ENCODE measurements around the gene PGD.
"Not testable (repeated sequence)": the region's sequence is repeated elsewhere in the genome, so short reads cannot be mapped to it uniquely, and the experiment has no call there.

The PGD gene

GRCh38 chr1:10400013-10400412 lies 1.1 kb downstream of the PGD start:
- DNase-seq = no peak

- no peak for DNase-seq
Measured at GRCh38 chr1:10401281-10401680, 2.4 kb downstream of the PGD start.

GRCh38 chr1:10402729-10403274 lies 3.9 kb downstream of the PGD start:
- DNase-seq = no peak

- no peak for DNase-seq
Measured at GRCh38 chr1:10407201-10407600, 8.3 kb downstream of the PGD start.

GRCh38 chr1:10415211-10415930 lies 16.5 kb downstream of the PGD start:
- DNase-seq = peak; percentile 13

GRCh38 chr1:10415967-10416366 lies 17.1 kb downstream of the PGD start:
- not testable (repeated sequence) for DNase-seq

- not testable (repeated sequence) for DNase-seq
Measured at GRCh38 chr1:10418741-10419140, 19.9 kb downstream of the PGD start.

GRCh38 chr1:10419351-10419750 lies 20.5 kb downstream of the PGD start:
- DNase-seq = no peak

- DNase-seq = no peak
Measured at GRCh38 chr1:10421637-10422036, 22.8 kb downstream of the PGD start.

- DNase-seq = no peak
Measured at GRCh38 chr1:10424034-10424433, 25.2 kb downstream of the PGD start.

GRCh38 chr1:10424651-10425050 lies 25.8 kb downstream of the PGD start:
- no peak for DNase-seq

- DNase-seq = not testable (repeated sequence)
Measured at GRCh38 chr1:10425826-10426534, 27.1 kb downstream of the PGD start.

- not testable (repeated sequence) for DNase-seq
Measured at GRCh38 chr1:10426535-10426848, 27.6 kb downstream of the PGD start.

GRCh38 chr1:10428984-10429383 lies 30.1 kb downstream of the PGD start:
- DNase-seq = no peak

GRCh38 chr1:10429868-10430215 lies 31.0 kb downstream of the PGD start:
- no peak for DNase-seq

- DNase-seq = peak; percentile 87
Measured at GRCh38 chr1:10430216-10431069, 31.6 kb downstream of the PGD start, which contains the start of gene CENPS. TSS of gene CENPS (plus strand) at chr1:10430433. CDS start at chr1:10430518, 85 bp downstream.

GRCh38 chr1:10431070-10431730 lies 32.3 kb downstream of the PGD start:
- peak; percentile 56 for DNase-seq

- DNase-seq = peak; percentile 29
Measured at GRCh38 chr1:10432910-10433700, 34.2 kb downstream of the PGD start.

GRCh38 chr1:10433790-10434189 lies 34.9 kb downstream of the PGD start:
- DNase-seq = no peak

- DNase-seq = no peak
Measured at GRCh38 chr1:10434590-10434989, 35.7 kb downstream of the PGD start.

- DNase-seq = no peak
Measured at GRCh38 chr1:10437052-10437451, 38.2 kb downstream of the PGD start.

- no peak for DNase-seq
Measured at GRCh38 chr1:10438677-10439163, 39.9 kb downstream of the PGD start.
